Smooth muscle cell of the coronary artery (primary cell): ENCODE results near the gene ARMCX6. TPM values are rescaled to one million over a fixed set of nuclear protein-coding genes. Genes with fewer than 3 reads are reported as not detected.

ENCODE experiments used
- total RNA-seq: library from RNA; depleted of rRNA; stranded (reverse); fragments of >200 nt; gene quantifications from 2 replicates; pipeline ENCODE4 v1.2.3, GENCODE V29; 2014; ENCODE audit warnings: low replicate concordance

Gene ARMCX6
- 38.6 and 42.5 TPM in 2 replicates for total RNA-seq

DNA sequence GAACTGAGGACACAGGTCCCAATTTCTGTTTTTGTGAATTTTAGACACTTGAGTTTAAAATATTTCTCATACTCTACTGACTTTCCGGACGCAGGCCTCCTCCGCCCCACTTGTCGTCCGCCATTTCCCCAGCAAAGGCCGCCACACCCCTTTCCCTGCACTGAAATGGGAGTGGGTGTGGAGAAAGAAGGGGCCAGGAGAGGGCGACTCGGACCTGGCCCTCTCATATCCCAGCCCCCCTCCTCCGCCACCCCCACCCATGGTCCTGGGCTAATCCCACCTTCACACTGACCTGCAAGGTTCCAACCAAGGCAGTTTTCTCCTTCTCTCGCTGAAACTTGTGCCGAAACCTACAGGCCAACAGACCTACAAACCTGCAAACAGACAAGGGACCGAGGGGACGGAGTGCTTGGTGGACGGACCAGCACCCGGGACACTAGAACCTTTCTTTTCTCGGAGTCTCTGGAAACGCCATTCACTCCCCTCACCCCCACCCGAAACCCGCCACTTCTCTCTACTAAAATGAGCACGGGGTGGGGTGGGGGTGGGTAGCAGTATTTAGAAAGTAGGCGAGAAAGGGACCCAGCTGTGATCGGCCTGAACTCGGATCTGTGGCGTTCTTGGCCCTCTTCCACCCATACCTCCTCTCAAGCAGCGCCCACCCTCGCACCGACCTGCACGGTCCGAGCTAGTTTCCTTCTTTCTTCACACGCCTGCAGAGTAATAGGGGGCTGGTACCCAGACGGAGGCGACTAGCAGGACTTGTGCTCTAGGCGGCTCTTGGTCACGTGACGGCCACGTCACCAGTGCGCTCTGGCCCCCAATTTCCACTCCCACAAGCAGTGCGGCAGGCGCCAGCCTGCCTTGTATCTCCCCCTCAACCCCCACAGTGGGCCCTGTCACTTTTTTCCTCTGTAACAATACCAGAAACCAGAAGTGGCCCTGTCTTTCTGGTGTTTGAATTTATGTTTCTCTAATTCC lies at the start of gene ARMCX6:
Gene ARMCX6, minus strand, starts transcription at position 790 of the 981 bp plus-strand sequence. CDS start 1,380 bp downstream, outside the sequence.

GRCh38 chrX:101659601-101660063 lies 41.8 kb upstream of the ARMCX6 start, which contains the start of gene ARMCX2:
TSS of gene ARMCX2 (minus strand) at chrX:101659850. CDS start at chrX:101657588, 2,262 bp downstream.

Other genes starting within 250 kb of the ARMCX6 start
- gene BTK, start 231.8 kb downstream of the ARMCX6 start, total RNA-seq, result 0.53 TPM in 1 of 2 replicates, not detected in the other
- 347 and 706 TPM in 2 replicates for gene RPL36A, start 227.0 kb downstream of the ARMCX6 start, total RNA-seq
- 22.2 and 24.6 TPM in 2 replicates for gene GLA, start 210.1 kb downstream of the ARMCX6 start, total RNA-seq
- 88.2 and 96.9 TPM in 2 replicates for gene HNRNPH2, start 209.8 kb downstream of the ARMCX6 start, total RNA-seq
- 3.5 and 3.9 TPM in 2 replicates for gene ARMCX4, start 132.5 kb downstream of the ARMCX6 start, total RNA-seq
- gene ARMCX1, start 67.5 kb downstream of the ARMCX6 start, total RNA-seq, result 42.5 and 57.7 TPM in 2 replicates
- gene ARMCX3, start 5.2 kb upstream of the ARMCX6 start, total RNA-seq, result 71.4 and 98.1 TPM in 2 replicates
- 59.8 and 72.9 TPM in 2 replicates for gene ARMCX2, start 41.9 kb upstream of the ARMCX6 start, total RNA-seq